AG04449 (cell line): ENCODE data around the gene PTPRG.
A peak's percentile ranks its signal among the peaks of the same experiment; 100 is the strongest.

ENCODE experiments used
- CTCF ChIA-PET: fragments of 350-600 bp; formaldehyde crosslinking; extraction: SDS; loops from one replicate; lab custom pipeline; 2021; ENCODE audit warnings: antibody characterized with exemption; lab: Yijun Ruan, JAX
- POLR2A ChIA-PET: fragments of 400-600, 350-600 bp; formaldehyde crosslinking; extraction: SDS; loops from one replicate; lab custom pipeline; 2020; ENCODE audit warnings: antibody characterized with exemption, inconsistent platforms; lab: Yijun Ruan, JAX
- DNase-seq: peaks from one replicate; pipeline ENCODE4 v3.0.0-alpha.2; 2010; ENCODE audit warnings: low read depth, low spot score
- H3K4me3 ChIP-seq: 2 replicates; pipeline ENCODE4 v1.5.1; 2011; ENCODE audit warnings: low read depth, mild to moderate bottlenecking, control low read depth, low read length
- CTCF ChIP-seq: IDR thresholded peaks from one replicate; pipeline ENCODE4 v1.5.1; 2011; ENCODE audit warnings: mild to moderate bottlenecking, moderate library complexity, low read length, control low read depth, inconsistent platforms; ENCODE audit not compliant: insufficient read depth; ENCODE audit errors: missing control alignments

PTPRG gene

GRCh38 chr3:61876797-61877196 lies 315.4 kb downstream of the PTPRG start:
- H3K4me3 ChIP-seq, result no peak overlapping the region
- ChIA-PET CTCF (no interaction called here), POLR2A (no interaction called here)
- peak; percentile 42 for DNase-seq
- TF ChIP-seq CTCF, result no peak

- ChIA-PET POLR2A (no interaction called here), CTCF (interaction anchor here (1.1 kb wide), 1 partner anchor 311 kb away, joined by 3 read pairs; no protein-coding TSS in a partner anchor)
- DNase-seq, result no peak
- no peak for TF ChIP-seq CTCF
- H3K4me3 ChIP-seq, result no peak overlapping the region
These were observed 316.2 kb downstream of the PTPRG start for GRCh38 chr3:61877359-61878138.

- CTCF ChIA-PET, result no interaction called here
- TF ChIP-seq CTCF, result no peak
- no peak for DNase-seq
- POLR2A ChIA-PET, result no interaction called here
- H3K4me3 ChIP-seq, result no peak overlapping the region
These were observed 320.9 kb downstream of the PTPRG start for GRCh38 chr3:61882253-61882652.

GRCh38 chr3:61884794-61885193 lies 323.4 kb downstream of the PTPRG start:
- TF ChIP-seq CTCF, result no peak
- ChIA-PET POLR2A (no interaction called here), CTCF (interaction anchor here (1.2 kb wide), 1 partner anchor 50 kb away, joined by 3 read pairs; no protein-coding TSS in a partner anchor)
- H3K4me3 ChIP-seq, result no peak overlapping the region
- DNase-seq, result no peak

- DNase-seq, result no peak
- ChIA-PET POLR2A (no interaction called here), CTCF (no interaction called here)
- TF ChIP-seq CTCF, result no peak
- no peak overlapping the region for H3K4me3 ChIP-seq
These were observed 324.0 kb downstream of the PTPRG start for GRCh38 chr3:61885414-61885813.

- DNase-seq, result no peak
- CTCF ChIA-PET, result no interaction called here
- no peak for TF ChIP-seq CTCF
- no peak overlapping the region for H3K4me3 ChIP-seq
- POLR2A ChIA-PET, result no interaction called here
These were observed 325.8 kb downstream of the PTPRG start for GRCh38 chr3:61887206-61887605.
